GM19099 (cell line): ENCODE data around the gene HAND1.

ENCODE experiments used
- POLR2A ChIP-seq: IDR thresholded peaks from 3 replicates; pipeline ENCODE4 v1.6.1; 2011; ENCODE audit warnings: low read depth; ENCODE audit not compliant: insufficient read length; ENCODE audit errors: extremely low read depth

HAND1 gene

GRCh38 chr5:154484393-154485095, 6.5 kb upstream of the HAND1 start:
- TF ChIP-seq POLR2A = no peak

- no peak for TF ChIP-seq POLR2A
These were observed 5.8 kb upstream of the HAND1 start for GRCh38 chr5:154483654-154484392.

GRCh38 chr5:154482528-154483449, 4.8 kb upstream of the HAND1 start:
- TF ChIP-seq POLR2A = no peak

- TF ChIP-seq POLR2A = no peak
These were observed 3.8 kb upstream of the HAND1 start for GRCh38 chr5:154481584-154482381.

- TF ChIP-seq POLR2A = no peak
These were observed 2.8 kb upstream of the HAND1 start for GRCh38 chr5:154480847-154481246.

- TF ChIP-seq POLR2A = no peak
These were observed 2.1 kb upstream of the HAND1 start for GRCh38 chr5:154479944-154480750.

- TF ChIP-seq POLR2A = no peak
These were observed 1.3 kb upstream of the HAND1 start for GRCh38 chr5:154479160-154479943.

GRCh38 chr5:154478752-154479159, 729 bp upstream of the HAND1 start:
- no peak for TF ChIP-seq POLR2A

GRCh38 chr5:154477382-154478223, 424 bp downstream of the HAND1 start:
- TF ChIP-seq POLR2A = no peak

- no peak for TF ChIP-seq POLR2A
These were observed 1.4 kb downstream of the HAND1 start for GRCh38 chr5:154476354-154477205.

GRCh38 chr5:154475591-154476353, 2.3 kb downstream of the HAND1 start:
- TF ChIP-seq POLR2A = no peak
